GM18870 (cell line): Measurements from ENCODE around the gene THY1.

Experiments
- ATAC-seq: cut with Tn5 transposase; IDR thresholded peaks from one replicate; pipeline ENCODE4 v1.9.1; 2021; ENCODE audit warnings: moderate library complexity; ENCODE audit not compliant: unreplicated experiment

Gene THY1

GRCh38 chr11:119371778-119372182, 51.2 kb downstream of the THY1 start:
- ATAC-seq: no peak

- no peak for ATAC-seq
Observed at GRCh38 chr11:119371067-119371601, 51.8 kb downstream of the THY1 start.

- ATAC-seq: no peak
Observed at GRCh38 chr11:119370486-119371046, 52.4 kb downstream of the THY1 start.

- ATAC-seq: no peak
Observed at GRCh38 chr11:119369132-119369925, 53.6 kb downstream of the THY1 start.

- ATAC-seq: no peak
Observed at GRCh38 chr11:119368121-119369034, 54.6 kb downstream of the THY1 start.

- no peak for ATAC-seq
Observed at GRCh38 chr11:119367661-119368120, 55.3 kb downstream of the THY1 start.
